CD14-positive monocyte (primary cell): ENCODE measurements around the gene ERCC1. TPM values are rescaled to one million over a fixed set of nuclear protein-coding genes. Genes with fewer than 3 reads are reported as not detected.
A peak's percentile ranks its signal among the peaks of the same experiment; 100 is the strongest.

Experiments
- DNase-seq, 3 donors: peaks; one replicate each; pipeline ENCODE4 v3.0.0-alpha.2; 2011 to 2022
- H2AFZ ChIP-seq: 2 replicates; pipeline ENCODE4 v1.6.0; 2012; ENCODE audit warnings: mild to moderate bottlenecking, low read depth, low read length, inconsistent platforms; ENCODE audit not compliant: insufficient read depth, poor library complexity, severe bottlenecking
- H3K27ac ChIP-seq, 2 donors: 1 replicate in 1 of 2; 2 replicates in 1 of 2; pipeline ENCODE4 v1.5.1; 2012 to 2013; ENCODE audit warnings: low read length in 2 of 2, control low read depth in 1 of 2, inconsistent platforms in 1 of 2, low read depth in 1 of 2, mild to moderate bottlenecking in 1 of 2
- H3K27me3 ChIP-seq, 2 donors: one replicate each; pipeline versions ENCODE4 v1.6.0 to v1.6.1; 2011 to 2013; ENCODE audit warnings: low read length in 2 of 2; ENCODE audit not compliant: control insufficient read depth in 2 of 2, insufficient read depth in 2 of 2
- H3K36me3 ChIP-seq, 2 donors: replicated peaks in 1 of 2; 1 replicate in 1 of 2; 2 replicates in 1 of 2; pipeline versions ENCODE4 v1.5.1 to v1.6.1; 2012 to 2013; ENCODE audit warnings: low read length in 2 of 2, control low read depth in 1 of 2, inconsistent platforms in 1 of 2, mild to moderate bottlenecking in 1 of 2; ENCODE audit not compliant: insufficient read depth in 2 of 2, control insufficient read depth in 1 of 2
- H3K4me1 ChIP-seq, 2 donors: 1 replicate in 1 of 2; 2 replicates in 1 of 2; pipeline versions ENCODE4 v1.5.1 to v1.6.1; 2012 to 2013; ENCODE audit warnings: low read length in 2 of 2, control low read depth in 1 of 2, inconsistent platforms in 1 of 2, mild to moderate bottlenecking in 1 of 2, moderate library complexity in 1 of 2; ENCODE audit not compliant: insufficient read depth in 2 of 2, control insufficient read depth in 1 of 2
- H3K4me2 ChIP-seq: replicated peaks from 2 replicates; pipeline ENCODE3; 2012; ENCODE audit warnings: low read length, moderate library complexity, mild to moderate bottlenecking; ENCODE audit not compliant: poor library complexity, severe bottlenecking; ENCODE audit errors: extremely low read depth
- H3K4me3 ChIP-seq, 3 experiments: fragments of 200-600 bp in 1 of 3; sonication (generic) in 1 of 3; replicated peaks in 1 of 3; 1 replicate in 2 of 3; 2 replicates in 1 of 3; pipeline ENCODE4 v1.5.1; 2011 to 2013; ENCODE audit warnings: low read length in 3 of 3, mild to moderate bottlenecking in 3 of 3, control low read depth in 2 of 3, low read depth in 2 of 3, inconsistent platforms in 1 of 3, moderate library complexity in 1 of 3
- H3K79me2 ChIP-seq: 2 replicates; pipeline ENCODE4 v1.6.0; 2012; ENCODE audit warnings: mild to moderate bottlenecking, control low read depth, inconsistent platforms, low read length, moderate library complexity; ENCODE audit not compliant: insufficient read depth
- H3K9ac ChIP-seq: 2 replicates; pipeline ENCODE4 v1.6.0; 2017; ENCODE audit warnings: low read length, mild to moderate bottlenecking; ENCODE audit not compliant: insufficient read depth, poor library complexity, severe bottlenecking
- H3K9me3 ChIP-seq, 2 donors: replicated peaks in 1 of 2; 1 replicate in 1 of 2; 2 replicates in 1 of 2; pipeline versions ENCODE4 v1.5.1 to v1.6.1; 2012 to 2013; ENCODE audit warnings: low read length in 2 of 2, control low read depth in 1 of 2; ENCODE audit not compliant: control insufficient read depth in 1 of 2, insufficient read depth in 1 of 2
- H4K20me1 ChIP-seq: 2 replicates; pipeline ENCODE4 v1.6.0; 2012; ENCODE audit warnings: mild to moderate bottlenecking, low read length, control low read depth, moderate library complexity; ENCODE audit not compliant: insufficient read depth
- H3K27ac Mint-ChIP-seq, 7 donors: one replicate each; pipeline ENCODE4 v1.8.0; 2020; ENCODE audit warnings: mild to moderate bottlenecking in 7 of 7, mixed read lengths in 7 of 7, moderate library complexity in 6 of 7, inconsistent platforms in 2 of 7
- H3K27me3 Mint-ChIP-seq, 3 donors: one replicate each; pipeline ENCODE4 v1.8.0; 2021 to 2022; ENCODE audit warnings: low read depth in 3 of 3, mild to moderate bottlenecking in 3 of 3, mixed read lengths in 3 of 3, moderate library complexity in 3 of 3, inconsistent platforms in 1 of 3
- H3K36me3 Mint-ChIP-seq, 2 donors: one replicate each; pipeline ENCODE4 v1.8.0; 2020; ENCODE audit warnings: mixed read lengths in 2 of 2, inconsistent platforms in 1 of 2, mild to moderate bottlenecking in 1 of 2
- H3K4me1 Mint-ChIP-seq: one replicate; pipeline ENCODE4 v1.8.0; 2020; ENCODE audit warnings: mild to moderate bottlenecking, mixed read lengths
- H3K4me3 Mint-ChIP-seq, 2 donors: one replicate each; pipeline ENCODE4 v1.8.0; 2020; ENCODE audit warnings: mild to moderate bottlenecking in 2 of 2, mixed read lengths in 2 of 2, moderate library complexity in 1 of 2
- H3K9me3 Mint-ChIP-seq, 7 donors: one replicate each; pipeline ENCODE4 v1.8.0; 2020 to 2022; ENCODE audit warnings: mixed read lengths in 7 of 7, mild to moderate bottlenecking in 6 of 7, moderate library complexity in 6 of 7, inconsistent platforms in 2 of 7
- CTCF ChIP-seq: fragments of 200-600 bp; IDR thresholded peaks from one replicate; pipeline ENCODE4 v1.8.0; 2022; ENCODE audit warnings: antibody characterized with exemption, mild to moderate bottlenecking
- WGBS: methylation state at CpG from one replicate; pipeline ENCODE4 v1.1.5; 2013; ENCODE audit warnings: missing lambda C conversion rate; ENCODE audit not compliant: insufficient coverage; 5-methylcytosine and 5-hydroxymethylcytosine counted together
- intact Hi-C, 2 donors: fragments of 100-400 bp; cut with micrococcal nuclease; formaldehyde crosslinking; loops; one replicate each; pipeline versions ENCODE4 v1.15.0 to v1.15.1; 2023
- polyA plus RNA-seq, 3 donors: library from polyadenylated mRNA; depleted of rRNA in 1 of 3; unstranded in 2 of 3; stranded (reverse) in 1 of 3; fragments of 300-500 nt in 2 of 3; fragments of >200 nt in 1 of 3; fragmentation: Illumina TruSeq in 2 of 3; gene quantifications; 1 replicate in 2 of 3; 2 replicates in 1 of 3; pipeline ENCODE4 v1.2.3, GENCODE V29; 2012 to 2021

ERCC1 gene
- polyA plus RNA-seq, 3 donors, result 62.2 to 78.2 (median 74.6) TPM

- Mint-ChIP-seq H3K9me3 (peaks cover 0 to 2% (median 0%) of the 10 kb centered on the region in 7 donors), H3K4me3 (no peak overlapping the region), H3K36me3 (peaks cover 9 to 26% of the 10 kb centered on the region in 2 donors), H3K27ac (peak overlapping the region in 1 of 7 donors; percentile 35), H3K4me1 (peaks cover 13% of the 10 kb centered on the region), H3K27me3 (peaks cover 0 to under 1% (median 0%) of the 10 kb centered on the region in 3 donors)
- no peaks in the 10 kb centered on the region for H3K79me2 ChIP-seq
- no peak overlapping the region for H2AFZ ChIP-seq
- no peak overlapping the region for H3K27ac ChIP-seq
- DNase-seq, result no peak
- no peak overlapping the region for H3K9ac ChIP-seq
- no peak overlapping the region for H3K4me2 ChIP-seq
- TF ChIP-seq CTCF, result no peak
- H3K9me3 ChIP-seq, result no peaks in the 10 kb centered on the region
- WGBS, result 100% methylated on average over 4 of the region's 4 CpGs
- H3K4me3 ChIP-seq, result no peak overlapping the region
- H3K27me3 ChIP-seq, result no peaks in the 10 kb centered on the region
- H3K4me1 ChIP-seq, result peaks cover 7 to 11% of the 10 kb centered on the region in 2 donors
- no peaks in the 10 kb centered on the region for H4K20me1 ChIP-seq
- intact Hi-C loops, result no loop called here
- H3K36me3 ChIP-seq, result peaks cover 8 to 12% of the 10 kb centered on the region in 2 donors
Measured at GRCh38 chr19:45368127-45368526, 55.6 kb downstream of the ERCC1 start.

DNA sequence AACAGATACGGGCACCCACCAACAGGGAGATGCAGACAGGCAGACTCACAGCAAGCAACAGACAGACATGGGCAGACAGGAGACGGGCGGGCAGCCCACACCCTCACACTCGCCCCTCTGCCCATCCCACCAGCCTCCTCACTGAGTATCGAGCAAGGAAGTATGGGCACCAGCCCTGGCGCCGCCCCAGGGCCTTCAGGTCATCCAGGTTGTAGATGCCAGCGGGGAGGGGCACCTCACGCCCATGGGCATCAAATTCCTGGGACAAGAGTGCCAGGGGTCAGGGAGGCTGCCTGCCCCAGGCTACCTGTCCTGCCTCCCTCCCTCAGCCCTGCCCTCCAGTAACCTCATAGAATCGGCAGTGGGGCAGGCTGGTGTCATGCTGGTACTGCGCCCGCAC lies 59.0 kb downstream of the ERCC1 start:
- Histone ChIP-seq H3K4me3 (no peak overlapping the region), H3K36me3 (peaks cover 26 to 32% of the 10 kb centered on the region in 2 donors), H3K9me3 (no peaks in the 10 kb centered on the region), H3K27ac (no peak overlapping the region), H3K4me1 (peaks cover 2% of the 10 kb centered on the region in 2 donors), H3K79me2 (no peaks in the 10 kb centered on the region), H3K4me2 (no peak overlapping the region), H4K20me1 (no peaks in the 10 kb centered on the region), H2AFZ (no peak overlapping the region), H3K9ac (no peak overlapping the region), H3K27me3 (no peaks in the 10 kb centered on the region)
- H3K27me3 Mint-ChIP-seq, result no peaks in the 10 kb centered on the region
- 90% methylated on average over 12 of the region's 12 CpGs for WGBS
- no peak for DNase-seq
- no peaks in the 10 kb centered on the region for H3K9me3 Mint-ChIP-seq
- intact Hi-C loops, result no loop called here
- peaks cover 8% of the 10 kb centered on the region for H3K4me1 Mint-ChIP-seq
- no peak overlapping the region for H3K4me3 Mint-ChIP-seq
- TF ChIP-seq CTCF, result no peak
- H3K27ac Mint-ChIP-seq, result no peak overlapping the region
- H3K36me3 Mint-ChIP-seq, result peaks cover 23 to 56% of the 10 kb centered on the region in 2 donors
